HG02852 (cell line): ENCODE measurements around the gene TTLL8.

ENCODE experiments used
- ATAC-seq: cut with Tn5 transposase; IDR thresholded peaks from one replicate; pipeline ENCODE4 v1.9.1; 2021; ENCODE audit warnings: mild to moderate bottlenecking, moderate library complexity; ENCODE audit not compliant: unreplicated experiment

Gene TTLL8

DNA sequence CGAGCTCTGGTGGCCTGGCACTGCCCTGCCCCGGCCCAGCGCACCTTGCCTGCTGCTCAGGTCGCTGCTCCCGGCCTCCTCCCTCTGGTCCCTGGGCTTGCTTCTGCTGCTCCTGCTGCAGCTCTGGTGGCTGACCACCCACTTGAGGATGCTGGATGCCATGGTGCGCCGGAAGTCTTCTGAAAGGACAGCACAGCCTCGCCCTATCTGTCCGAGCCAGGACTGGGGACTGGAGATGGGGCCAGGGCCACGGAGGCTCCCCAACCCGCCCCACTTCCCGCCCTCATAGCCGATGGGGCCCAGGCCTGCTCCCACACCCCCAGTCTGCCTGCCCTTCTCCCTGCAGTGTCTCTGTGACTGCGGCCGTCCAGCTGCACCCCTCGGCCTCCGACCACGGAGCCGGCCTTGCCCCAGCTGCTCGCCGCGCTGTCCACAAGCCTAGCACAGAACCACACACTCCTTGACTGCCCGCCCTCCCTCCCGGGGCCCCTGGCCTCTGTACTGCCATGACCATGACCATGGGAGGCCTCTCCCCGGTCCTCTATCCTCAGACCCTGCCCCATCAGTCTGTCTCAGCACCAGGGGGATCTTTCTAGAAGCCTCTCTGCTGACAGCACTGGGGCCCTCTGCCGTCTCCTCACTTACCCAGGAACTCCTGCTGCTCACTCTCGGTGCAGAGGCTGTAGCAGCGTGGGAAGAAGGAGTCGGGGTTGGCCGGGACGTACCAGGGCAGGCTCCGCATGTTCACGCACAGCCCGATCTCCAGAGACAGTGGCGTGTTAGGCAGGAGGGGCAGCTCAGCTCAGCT lies 12.7 kb downstream of the TTLL8 start:
- ATAC-seq = no peak

GRCh38 chr22:50044485-50045118 lies 13.5 kb downstream of the TTLL8 start:
- ATAC-seq = no peak

GRCh38 chr22:50041361-50042065 lies 16.6 kb downstream of the TTLL8 start:
- ATAC-seq = no peak

DNA sequence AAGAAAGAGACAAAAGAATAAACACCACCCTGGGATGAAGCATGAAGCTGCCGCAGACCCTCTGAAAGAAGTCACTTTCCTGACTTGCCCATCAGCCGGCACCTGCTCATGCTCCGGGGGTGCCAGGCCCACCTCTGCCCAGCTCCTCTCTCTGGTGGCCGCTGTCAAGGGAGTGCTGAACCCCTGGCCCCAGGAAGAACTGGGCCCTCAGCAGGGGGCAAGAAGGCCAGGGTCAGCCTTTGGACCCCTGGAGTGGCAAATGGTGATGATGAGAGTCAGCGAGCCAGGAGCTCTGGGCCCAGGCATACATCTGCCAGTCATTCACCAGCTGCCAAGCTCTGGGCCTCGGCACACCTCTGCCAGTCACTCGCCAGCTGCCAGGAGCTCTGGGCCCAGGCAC lies 17.4 kb downstream of the TTLL8 start:
- no peak for ATAC-seq

DNA sequence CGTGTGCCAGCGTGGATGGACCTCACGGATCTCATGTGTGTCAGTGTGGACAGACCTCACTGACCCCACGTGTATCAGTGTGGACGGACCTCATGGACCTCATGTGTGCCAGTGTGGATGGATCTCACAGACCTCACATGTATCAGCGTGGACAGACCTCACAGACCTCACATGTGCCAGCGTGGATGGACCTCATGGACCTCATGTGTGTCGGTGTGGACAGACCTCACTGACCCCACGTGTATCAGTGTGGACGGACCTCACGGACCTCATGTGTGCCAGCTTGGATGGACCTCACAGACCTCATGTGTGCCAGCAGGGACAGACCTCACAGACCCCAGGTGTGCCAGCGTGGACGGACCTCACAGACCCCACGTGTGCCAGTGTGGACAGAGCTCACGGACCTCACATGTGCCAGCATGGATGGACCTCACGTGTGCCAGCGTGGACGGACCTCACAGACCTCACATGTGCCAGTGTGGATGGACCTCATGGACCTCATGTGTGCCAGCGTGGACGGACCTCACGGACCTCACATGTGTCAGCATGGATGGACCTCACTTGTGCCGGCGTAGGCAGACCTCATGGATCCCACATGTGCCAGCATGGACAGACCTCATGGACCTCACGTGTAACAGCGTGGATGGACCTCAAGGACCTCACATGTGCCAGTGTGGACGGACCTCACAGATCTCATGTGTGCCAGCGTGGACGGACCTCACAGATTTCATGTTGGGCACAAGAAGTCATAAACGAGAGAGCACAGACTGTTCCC lies 18.2 kb downstream of the TTLL8 start:
- no peak for ATAC-seq

DNA sequence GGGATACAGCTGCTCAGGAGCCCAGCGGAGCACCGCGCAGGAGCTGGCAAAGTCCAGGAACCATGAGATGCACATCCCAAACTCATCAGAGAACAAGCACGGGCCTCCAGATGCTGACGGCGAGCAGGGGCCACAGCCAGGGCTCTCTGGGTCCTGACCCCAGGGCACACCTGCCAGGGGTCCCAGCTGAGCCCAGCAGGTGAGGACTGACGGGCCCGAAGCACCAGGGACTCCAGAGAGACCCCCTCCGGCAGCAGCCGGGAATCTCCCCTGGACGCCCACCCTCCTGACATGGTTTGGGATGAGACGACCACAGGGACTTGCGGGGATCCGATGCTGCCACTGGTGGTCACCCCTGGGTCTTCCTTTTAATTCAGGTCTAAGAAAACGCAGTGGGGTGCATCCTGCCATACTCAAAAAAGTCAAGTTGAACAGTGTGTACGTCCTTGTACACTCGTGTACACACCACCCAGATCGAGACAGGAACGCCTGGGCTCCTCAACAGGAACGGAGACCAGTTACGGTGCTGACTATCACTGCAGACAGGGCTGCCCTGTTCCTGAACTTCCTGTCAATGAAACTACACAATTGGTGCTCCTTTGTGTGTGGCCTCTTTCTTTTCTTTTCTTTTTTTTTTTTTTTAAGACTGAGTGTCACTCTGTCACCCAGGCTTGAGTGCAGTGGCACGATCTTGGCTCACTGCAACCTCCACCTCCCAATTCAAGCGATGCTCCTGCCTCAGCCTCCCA lies 21.9 kb downstream of the TTLL8 start:
- ATAC-seq = no peak

DNA sequence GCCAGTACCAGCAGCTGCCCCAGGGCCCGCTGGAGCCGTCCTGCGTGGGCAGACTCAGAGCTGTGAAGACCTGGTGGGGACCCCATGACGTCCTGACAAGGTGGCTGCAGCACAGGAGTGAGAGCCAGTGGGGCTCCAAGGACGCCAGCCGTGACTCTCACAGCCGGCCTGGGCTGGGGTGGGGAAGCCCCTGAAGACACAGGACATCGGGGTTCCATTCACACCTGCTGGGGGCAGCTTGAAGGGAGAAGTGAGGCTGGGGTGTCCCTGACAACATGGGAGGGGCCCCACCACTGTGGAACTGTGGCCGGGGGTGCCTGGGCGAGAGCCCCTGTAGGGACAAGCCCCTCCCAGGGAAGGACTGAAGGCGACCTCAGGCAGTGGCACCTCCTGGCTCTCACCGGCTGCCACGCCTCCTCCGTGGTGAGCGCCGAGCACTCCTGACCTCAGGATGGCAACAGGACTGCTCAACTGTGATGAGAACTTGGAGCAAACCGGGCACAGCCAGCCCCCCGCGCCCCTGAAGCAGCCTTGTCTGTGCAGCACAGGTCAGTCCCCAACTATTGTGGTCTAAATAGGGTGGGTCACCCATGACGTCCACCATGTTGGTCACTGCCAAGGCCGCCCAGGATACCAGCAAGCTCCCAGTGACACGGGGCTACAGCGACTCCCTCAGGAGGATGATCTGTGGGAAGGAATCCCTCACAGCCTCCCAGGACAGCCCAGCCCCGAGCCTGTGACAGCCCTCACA lies 22.8 kb downstream of the TTLL8 start:
- ATAC-seq = no peak

DNA sequence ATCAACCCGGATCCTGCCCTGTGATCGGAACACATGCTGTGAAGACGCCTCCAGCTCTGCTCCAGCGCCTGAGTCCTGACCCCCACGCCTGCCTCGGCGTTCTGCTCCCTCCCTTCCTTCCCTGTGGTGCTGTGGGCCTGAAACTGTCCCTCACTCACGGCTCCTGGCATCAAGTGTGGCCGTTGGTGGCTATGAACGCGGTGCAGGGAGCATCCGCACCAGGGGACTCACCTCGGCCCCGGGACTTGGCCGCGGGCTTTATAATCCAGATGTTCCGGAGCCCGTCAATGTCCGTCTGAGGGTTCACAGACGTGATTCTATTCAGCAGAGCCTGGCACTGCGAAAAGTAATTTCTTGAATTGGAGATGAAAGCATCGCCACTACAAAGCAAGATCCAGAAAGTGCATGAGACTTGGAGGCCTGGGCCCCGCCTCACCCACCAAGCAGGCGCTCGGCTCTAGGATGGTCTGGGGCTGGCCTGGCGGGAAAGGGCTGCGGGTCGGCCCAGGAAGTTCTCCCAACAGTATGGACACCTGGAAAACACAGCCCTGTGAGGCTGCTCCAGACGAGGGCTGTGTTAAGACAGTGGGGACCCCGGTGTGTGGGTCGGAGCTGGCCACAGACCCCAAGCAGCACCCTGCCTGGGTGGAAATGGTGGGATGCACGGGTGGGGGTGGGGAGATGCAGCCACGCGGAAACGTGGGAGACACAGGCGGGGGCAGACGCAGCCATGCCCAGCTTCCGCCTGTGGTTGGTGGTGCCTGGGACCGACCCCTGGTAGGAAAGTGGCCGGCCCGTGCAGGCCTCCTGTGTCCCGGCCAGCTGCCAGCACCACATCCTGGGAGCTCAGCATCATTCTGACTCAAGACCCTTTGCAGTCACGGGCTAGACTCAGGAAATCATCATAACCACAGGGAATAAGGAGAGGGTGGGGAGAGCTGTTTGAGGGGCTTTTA lies 23.7 kb downstream of the TTLL8 start:
- ATAC-seq = no peak

GRCh38 chr22:50032941-50033601 lies 25.0 kb downstream of the TTLL8 start:
- ATAC-seq = no peak

- ATAC-seq = no peak
Measured at GRCh38 chr22:50032109-50032871, 25.8 kb downstream of the TTLL8 start.

GRCh38 chr22:50031189-50032091 lies 26.7 kb downstream of the TTLL8 start:
- ATAC-seq = no peak

DNA sequence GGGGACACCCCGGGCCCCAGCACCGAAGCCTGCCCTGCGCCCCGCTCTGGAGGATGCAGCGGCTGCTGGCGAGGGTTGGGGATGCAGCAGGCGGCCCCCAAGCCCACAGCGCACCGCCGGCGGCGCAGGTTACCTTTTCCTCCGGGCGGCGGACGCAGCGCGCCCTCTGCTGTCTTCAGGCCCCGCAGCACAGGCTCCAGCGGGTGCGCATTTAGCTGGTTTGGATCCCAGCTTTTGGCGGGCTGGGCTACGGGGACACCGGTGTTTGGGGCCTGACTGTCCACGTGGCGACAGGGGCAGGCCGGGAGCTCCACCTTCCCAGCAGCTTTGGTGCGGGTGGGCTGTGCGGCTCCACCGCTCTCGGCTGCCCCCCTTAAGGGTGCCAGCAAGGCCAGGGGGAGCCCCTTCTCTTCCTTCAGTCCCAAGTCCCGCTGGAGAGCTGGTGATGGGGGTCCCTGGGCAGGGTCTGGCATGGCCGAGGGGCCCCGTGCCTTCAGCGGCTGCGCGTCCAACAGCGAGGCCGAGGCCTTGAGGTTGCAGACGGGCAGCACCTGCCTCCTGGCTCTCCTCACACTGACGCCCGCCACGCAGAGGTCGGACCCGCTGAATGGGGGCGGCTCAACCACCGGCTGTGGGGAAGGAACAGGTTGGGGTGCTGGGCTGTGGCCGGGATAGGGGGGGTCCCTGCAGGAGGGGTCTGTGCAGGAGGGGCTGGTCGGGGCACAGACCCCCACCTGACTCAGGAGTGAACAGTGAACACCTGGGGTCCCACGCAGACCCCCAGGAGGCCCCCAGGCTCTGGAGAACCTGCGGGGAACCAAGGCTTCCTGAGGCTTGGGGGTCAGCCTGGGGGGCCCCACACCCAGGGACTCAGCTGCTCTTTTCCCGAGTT lies 27.6 kb downstream of the TTLL8 start:
- no peak for ATAC-seq

DNA sequence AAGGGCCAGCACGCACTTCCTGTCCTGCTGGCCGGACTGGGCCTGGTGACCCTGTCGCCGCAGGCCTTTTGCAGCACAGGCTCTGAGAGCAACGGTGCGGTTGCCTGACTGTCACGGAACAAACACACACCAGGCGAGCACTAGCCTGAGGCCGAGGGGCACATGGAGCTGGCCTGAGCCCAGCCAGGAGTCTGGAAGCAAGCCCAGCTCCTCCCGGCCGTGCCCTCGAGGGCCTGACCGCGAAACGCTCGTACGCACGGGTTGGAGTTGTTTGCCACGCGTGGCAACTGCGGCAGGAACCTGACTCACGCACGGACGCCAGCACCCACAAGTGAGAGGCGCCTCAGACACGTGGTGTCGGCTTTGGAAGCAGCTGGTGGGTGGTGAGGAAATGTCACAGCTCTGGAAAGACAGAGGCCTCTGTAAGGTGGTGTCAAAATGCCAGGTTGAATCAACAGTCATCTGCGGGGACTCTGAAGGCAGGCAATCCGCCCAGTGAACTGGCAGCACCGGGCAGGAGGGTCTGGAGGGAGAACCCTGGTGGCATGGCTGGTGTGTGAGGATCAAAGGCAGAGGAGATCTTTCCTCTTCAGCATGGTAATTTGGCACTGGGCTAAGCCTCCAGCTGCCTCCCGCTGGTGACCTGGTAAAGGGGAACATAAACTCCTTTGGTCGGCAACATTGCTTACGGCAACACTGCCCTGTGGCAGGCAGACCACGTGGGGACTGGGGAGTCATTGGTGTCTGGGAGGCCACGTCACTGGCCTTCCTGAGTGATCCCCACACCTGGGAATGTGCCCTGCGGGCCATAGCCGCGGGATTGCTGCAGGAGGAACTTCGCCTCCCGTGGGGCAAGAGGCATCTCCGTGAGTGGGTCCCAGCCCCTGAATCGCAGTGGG lies 30.2 kb downstream of the TTLL8 start:
- ATAC-seq = no peak

DNA sequence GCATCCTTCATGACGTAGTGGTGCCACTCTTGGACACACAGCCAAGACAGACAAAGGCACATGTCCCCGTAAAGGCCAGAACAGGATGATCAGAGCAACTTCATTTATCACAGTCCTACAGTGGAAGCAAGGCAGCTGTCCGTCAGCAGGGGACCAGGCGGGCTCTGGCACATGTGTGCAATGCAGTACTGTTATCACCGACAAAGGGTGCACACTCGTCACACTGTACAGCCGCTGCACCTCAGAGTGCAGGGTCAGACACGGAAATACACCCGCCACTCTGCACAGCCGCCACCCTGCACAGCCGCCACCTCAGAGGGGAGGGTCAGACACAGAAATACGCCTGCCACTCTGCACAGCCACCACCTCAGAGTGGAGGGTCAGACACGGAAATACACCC lies 32.1 kb downstream of the TTLL8 start:
- no peak for ATAC-seq
